Ovary (tissue), 3 donors: ENCODE measurements around the gene RPLP2.

Experiments used
- POLR2A ChIP-seq: fragments of 450-650 bp; IDR thresholded peaks from one replicate; pipeline ENCODE4 v1.6.1; 2017; ENCODE audit warnings: antibody characterized with exemption, mild to moderate bottlenecking, moderate library complexity
- TF ChIP-seq, protein P1 (sequence below), 3 donors: fragments of 450-650 bp in 2 of 3; fragments of 200-600 bp in 1 of 3; IDR thresholded peaks; one replicate each; pipeline versions ENCODE4 v1.5.1 to v1.8.0; 2016 to 2022; ENCODE audit warnings: antibody characterized with exemption in 3 of 3, mild to moderate bottlenecking in 1 of 3
- donor health status: DM: no; HTN: no; CAD: no.

GRCh38 chr11:841981-842369 is 32.2 kb downstream of the RPLP2 start:
- no peak for TF ChIP-seq POLR2A
- TF ChIP-seq, protein P1, sequence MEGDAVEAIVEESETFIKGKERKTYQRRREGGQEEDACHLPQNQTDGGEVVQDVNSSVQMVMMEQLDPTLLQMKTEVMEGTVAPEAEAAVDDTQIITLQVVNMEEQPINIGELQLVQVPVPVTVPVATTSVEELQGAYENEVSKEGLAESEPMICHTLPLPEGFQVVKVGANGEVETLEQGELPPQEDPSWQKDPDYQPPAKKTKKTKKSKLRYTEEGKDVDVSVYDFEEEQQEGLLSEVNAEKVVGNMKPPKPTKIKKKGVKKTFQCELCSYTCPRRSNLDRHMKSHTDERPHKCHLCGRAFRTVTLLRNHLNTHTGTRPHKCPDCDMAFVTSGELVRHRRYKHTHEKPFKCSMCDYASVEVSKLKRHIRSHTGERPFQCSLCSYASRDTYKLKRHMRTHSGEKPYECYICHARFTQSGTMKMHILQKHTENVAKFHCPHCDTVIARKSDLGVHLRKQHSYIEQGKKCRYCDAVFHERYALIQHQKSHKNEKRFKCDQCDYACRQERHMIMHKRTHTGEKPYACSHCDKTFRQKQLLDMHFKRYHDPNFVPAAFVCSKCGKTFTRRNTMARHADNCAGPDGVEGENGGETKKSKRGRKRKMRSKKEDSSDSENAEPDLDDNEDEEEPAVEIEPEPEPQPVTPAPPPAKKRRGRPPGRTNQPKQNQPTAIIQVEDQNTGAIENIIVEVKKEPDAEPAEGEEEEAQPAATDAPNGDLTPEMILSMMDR (IDR thresholded peaks at IDR 0.05): no peak
